GM23338 (cell line): Measurements from ENCODE around the gene TRAPPC10. TPM values are rescaled to one million over a fixed set of nuclear protein-coding genes. Genes with fewer than 3 reads are reported as not detected.

Experiments
- ATAC-seq: fragments of 200-7000 bp; cut with Tn5 transposase; 3 replicates; pipeline ENCODE4 v1.9.1; 2020
- DNase-seq: peaks from one replicate; pipeline ENCODE4 v3.0.0-alpha.2; 2015; ENCODE audit warnings: low spot score
- H2AFZ ChIP-seq: fragments of 200-600 bp; sonication (generic); 2 replicates; pipeline ENCODE4 v1.8.0; 2016; ENCODE audit warnings: antibody characterized with exemption, mild to moderate bottlenecking, moderate library complexity
- H3F3A ChIP-seq: fragments of 200-600 bp; sonication (generic); replicated peaks from 2 replicates; pipeline ENCODE4 v1.8.0; 2017; ENCODE audit warnings: antibody characterized with exemption, mixed run types, low read depth
- H3K27ac ChIP-seq: fragments of 200-600 bp; sonication (generic); 2 replicates; pipeline ENCODE4 v1.6.1; 2016; ENCODE audit warnings: low read depth
- H3K27me3 ChIP-seq: fragments of 200-600 bp; sonication (generic); 2 replicates; pipeline ENCODE4 v1.8.0; 2016; ENCODE audit warnings: mild to moderate bottlenecking, mixed run types, moderate library complexity; ENCODE audit not compliant: insufficient read depth
- H3K36me3 ChIP-seq: fragments of 200-600 bp; sonication (generic); 2 replicates; pipeline ENCODE4 v1.8.0; 2016; ENCODE audit warnings: mild to moderate bottlenecking; ENCODE audit not compliant: insufficient read depth
- H3K4me1 ChIP-seq: fragments of 200-600 bp; sonication (generic); 2 replicates; pipeline ENCODE4 v1.8.0; 2016; ENCODE audit warnings: mild to moderate bottlenecking, moderate library complexity; ENCODE audit not compliant: insufficient read depth
- H3K4me2 ChIP-seq: fragments of 200-600 bp; sonication (generic); 2 replicates; pipeline ENCODE4 v1.7.1; 2017; ENCODE audit warnings: mixed run types
- H3K4me3 ChIP-seq: fragments of 200-600 bp; sonication (generic); 2 replicates; pipeline ENCODE4 v1.6.1; 2016; ENCODE audit warnings: mixed run types
- H3K79me2 ChIP-seq: fragments of 200-600 bp; sonication (generic); replicated peaks from 2 replicates; pipeline ENCODE4 v1.8.0; 2017; ENCODE audit warnings: mild to moderate bottlenecking; ENCODE audit not compliant: insufficient read depth
- H3K9me2 ChIP-seq: fragments of 200-600 bp; sonication (generic); 2 replicates; pipeline ENCODE4 v1.8.0; 2017; ENCODE audit not compliant: insufficient read depth
- H4K20me1 ChIP-seq: fragments of 200-600 bp; sonication (generic); replicated peaks from 2 replicates; pipeline ENCODE4 v1.8.0; 2017; ENCODE audit warnings: mild to moderate bottlenecking; ENCODE audit not compliant: insufficient read depth
- H3K27ac Mint-ChIP-seq: 2 replicates; pipeline ENCODE4 v1.8.0; 2020; ENCODE audit warnings: inconsistent platforms, mild to moderate bottlenecking, moderate library complexity, mixed read lengths
- H3K27me3 Mint-ChIP-seq: 3 replicates; pipeline ENCODE4 v1.8.0; 2022; ENCODE audit warnings: low read depth, mild to moderate bottlenecking, moderate library complexity, mixed read lengths, inconsistent platforms; ENCODE audit not compliant: insufficient read depth, poor library complexity
- H3K36me3 Mint-ChIP-seq: 3 replicates; pipeline ENCODE4 v1.8.0; 2021; ENCODE audit warnings: low read depth, mild to moderate bottlenecking, inconsistent platforms, moderate library complexity, mixed read lengths
- H3K4me1 Mint-ChIP-seq: 3 replicates; pipeline ENCODE4 v1.8.0; 2020; ENCODE audit warnings: mild to moderate bottlenecking, inconsistent platforms, mixed read lengths
- H3K4me3 Mint-ChIP-seq: 3 replicates; pipeline ENCODE4 v1.8.0; 2021; ENCODE audit warnings: moderate library complexity, mild to moderate bottlenecking, inconsistent platforms, mixed read lengths
- H3K9me3 Mint-ChIP-seq: 3 replicates; pipeline ENCODE4 v1.8.0; 2020; ENCODE audit warnings: moderate library complexity, mild to moderate bottlenecking, inconsistent platforms, mixed read lengths
- CREB1 ChIP-seq: fragments of 250-450 bp; sonication (Bioruptor Pico); IDR thresholded peaks from 2 replicates; pipeline ENCODE4 v1.5.0; 2020; ENCODE audit warnings: low read depth, mild to moderate bottlenecking, moderate library complexity
- ETS1 ChIP-seq: IDR thresholded peaks from 2 replicates; pipeline ENCODE4 v1.6.1; 2016; ENCODE audit warnings: antibody characterized with exemption
- EZH2 ChIP-seq: fragments of 200-600 bp; sonication (generic); IDR thresholded peaks from one replicate; pipeline ENCODE4 v1.8.0; 2017; ENCODE audit warnings: antibody characterized with exemption, mild to moderate bottlenecking, low read depth; ENCODE audit not compliant: unreplicated experiment
- EZH2phosphoT487 ChIP-seq: fragments of 200-600 bp; sonication (generic); IDR thresholded peaks from one replicate; pipeline ENCODE4 v1.8.1; 2018; ENCODE audit warnings: antibody characterized with exemption; ENCODE audit not compliant: unreplicated experiment
- NANOG ChIP-seq: IDR thresholded peaks from 2 replicates; pipeline ENCODE4 v1.6.1; 2016; ENCODE audit warnings: antibody characterized with exemption, borderline replicate concordance
- STAT1 ChIP-seq: IDR thresholded peaks from one replicate; pipeline ENCODE4 v1.6.1; 2016; ENCODE audit warnings: antibody characterized with exemption; ENCODE audit not compliant: unreplicated experiment
- ZNF331 ChIP-seq: fragments of 250-450 bp; sonication (Bioruptor Pico); IDR thresholded peaks from 2 replicates; pipeline ENCODE4 v1.5.0; 2020; ENCODE audit warnings: low read depth, mild to moderate bottlenecking, moderate library complexity
- polyA plus RNA-seq: library from polyadenylated mRNA; unstranded; fragments of >200 nt; fragmentation: Nextera tagmentation; extraction: Ambion mirVana; gene quantifications from 2 replicates; pipeline ENCODE4 v1.2.1, GENCODE V29; 2016
- total RNA-seq: library from RNA; depleted of rRNA; stranded (reverse); fragments of >200 nt; shearing (Covaris generic); gene quantifications from 2 replicates; pipeline ENCODE4 v1.2.3, GENCODE V29; 2014
- TF ChIP-seq, protein P1 (sequence below): fragments of 250-450 bp; sonication (Bioruptor Pico); IDR thresholded peaks from 2 replicates; pipeline ENCODE4 v1.5.0; 2020; ENCODE audit warnings: mild to moderate bottlenecking, moderate library complexity
- TF ChIP-seq, protein P2 (sequence below): IDR thresholded peaks from one replicate; pipeline ENCODE4 v1.6.1; 2018; ENCODE audit warnings: antibody characterized with exemption; ENCODE audit not compliant: unreplicated experiment

Gene TRAPPC10
- total and polyA plus RNA-seq, 2 experiments from 2014 or later, result 14.0 to 27.1 TPM

DNA sequence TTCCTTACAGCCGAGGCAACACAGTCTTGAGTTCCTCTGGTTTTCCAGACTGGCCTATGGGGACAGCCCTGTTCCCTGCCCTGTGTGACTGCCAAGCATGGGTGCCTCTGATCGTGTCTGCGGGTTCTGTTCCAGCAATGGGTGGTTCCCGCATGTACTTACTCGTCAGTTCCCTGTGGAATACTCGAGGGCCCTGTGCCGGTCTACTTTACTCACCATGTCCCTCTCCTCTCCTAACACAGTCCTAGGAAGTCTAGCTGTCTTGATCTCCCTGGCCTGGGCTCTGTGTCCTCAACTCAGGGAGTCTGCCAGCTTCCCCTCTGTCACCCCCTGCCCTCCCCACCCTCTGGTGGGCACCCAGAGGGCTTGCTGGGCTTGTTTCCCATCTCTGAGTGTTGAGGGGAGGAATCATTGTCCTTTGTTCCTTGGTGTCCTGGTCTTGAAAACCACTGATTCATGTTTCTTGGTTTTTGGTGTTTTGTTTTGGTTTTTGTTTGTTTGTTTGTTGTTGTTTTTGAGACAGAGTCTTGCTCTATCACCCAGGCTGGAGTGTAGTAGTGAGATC lies 36.0 kb downstream of the TRAPPC10 start:
- no peak overlapping the region for H3K27ac Mint-ChIP-seq
- no peak overlapping the region for H3K4me3 ChIP-seq
- no peaks in the 10 kb centered on the region for H3K4me1 ChIP-seq
- peaks cover 78% of the 10 kb centered on the region for H3K79me2 ChIP-seq
- H3K27me3 Mint-ChIP-seq, result peaks cover 4% of the 10 kb centered on the region
- H3K27me3 ChIP-seq, result no peaks in the 10 kb centered on the region
- peaks cover 6% of the 10 kb centered on the region for H3K36me3 Mint-ChIP-seq
- 0 out of 2 replicates have a peak, but pooled peaks cover 2% of the 10 kb centered on the region for H3F3A ChIP-seq
- ATAC-seq (no peak), DNase-seq (no peak)
- peaks cover 34% of the 10 kb centered on the region for H4K20me1 ChIP-seq
- no peak overlapping the region for H3K4me3 Mint-ChIP-seq
- no peak for TF ChIP-seq EZH2phosphoT487
- TF ChIP-seq ZNF331 (CRISPR knock-in tag), result no peak
- no peak for TF ChIP-seq EZH2
- TF ChIP-seq, protein P1, sequence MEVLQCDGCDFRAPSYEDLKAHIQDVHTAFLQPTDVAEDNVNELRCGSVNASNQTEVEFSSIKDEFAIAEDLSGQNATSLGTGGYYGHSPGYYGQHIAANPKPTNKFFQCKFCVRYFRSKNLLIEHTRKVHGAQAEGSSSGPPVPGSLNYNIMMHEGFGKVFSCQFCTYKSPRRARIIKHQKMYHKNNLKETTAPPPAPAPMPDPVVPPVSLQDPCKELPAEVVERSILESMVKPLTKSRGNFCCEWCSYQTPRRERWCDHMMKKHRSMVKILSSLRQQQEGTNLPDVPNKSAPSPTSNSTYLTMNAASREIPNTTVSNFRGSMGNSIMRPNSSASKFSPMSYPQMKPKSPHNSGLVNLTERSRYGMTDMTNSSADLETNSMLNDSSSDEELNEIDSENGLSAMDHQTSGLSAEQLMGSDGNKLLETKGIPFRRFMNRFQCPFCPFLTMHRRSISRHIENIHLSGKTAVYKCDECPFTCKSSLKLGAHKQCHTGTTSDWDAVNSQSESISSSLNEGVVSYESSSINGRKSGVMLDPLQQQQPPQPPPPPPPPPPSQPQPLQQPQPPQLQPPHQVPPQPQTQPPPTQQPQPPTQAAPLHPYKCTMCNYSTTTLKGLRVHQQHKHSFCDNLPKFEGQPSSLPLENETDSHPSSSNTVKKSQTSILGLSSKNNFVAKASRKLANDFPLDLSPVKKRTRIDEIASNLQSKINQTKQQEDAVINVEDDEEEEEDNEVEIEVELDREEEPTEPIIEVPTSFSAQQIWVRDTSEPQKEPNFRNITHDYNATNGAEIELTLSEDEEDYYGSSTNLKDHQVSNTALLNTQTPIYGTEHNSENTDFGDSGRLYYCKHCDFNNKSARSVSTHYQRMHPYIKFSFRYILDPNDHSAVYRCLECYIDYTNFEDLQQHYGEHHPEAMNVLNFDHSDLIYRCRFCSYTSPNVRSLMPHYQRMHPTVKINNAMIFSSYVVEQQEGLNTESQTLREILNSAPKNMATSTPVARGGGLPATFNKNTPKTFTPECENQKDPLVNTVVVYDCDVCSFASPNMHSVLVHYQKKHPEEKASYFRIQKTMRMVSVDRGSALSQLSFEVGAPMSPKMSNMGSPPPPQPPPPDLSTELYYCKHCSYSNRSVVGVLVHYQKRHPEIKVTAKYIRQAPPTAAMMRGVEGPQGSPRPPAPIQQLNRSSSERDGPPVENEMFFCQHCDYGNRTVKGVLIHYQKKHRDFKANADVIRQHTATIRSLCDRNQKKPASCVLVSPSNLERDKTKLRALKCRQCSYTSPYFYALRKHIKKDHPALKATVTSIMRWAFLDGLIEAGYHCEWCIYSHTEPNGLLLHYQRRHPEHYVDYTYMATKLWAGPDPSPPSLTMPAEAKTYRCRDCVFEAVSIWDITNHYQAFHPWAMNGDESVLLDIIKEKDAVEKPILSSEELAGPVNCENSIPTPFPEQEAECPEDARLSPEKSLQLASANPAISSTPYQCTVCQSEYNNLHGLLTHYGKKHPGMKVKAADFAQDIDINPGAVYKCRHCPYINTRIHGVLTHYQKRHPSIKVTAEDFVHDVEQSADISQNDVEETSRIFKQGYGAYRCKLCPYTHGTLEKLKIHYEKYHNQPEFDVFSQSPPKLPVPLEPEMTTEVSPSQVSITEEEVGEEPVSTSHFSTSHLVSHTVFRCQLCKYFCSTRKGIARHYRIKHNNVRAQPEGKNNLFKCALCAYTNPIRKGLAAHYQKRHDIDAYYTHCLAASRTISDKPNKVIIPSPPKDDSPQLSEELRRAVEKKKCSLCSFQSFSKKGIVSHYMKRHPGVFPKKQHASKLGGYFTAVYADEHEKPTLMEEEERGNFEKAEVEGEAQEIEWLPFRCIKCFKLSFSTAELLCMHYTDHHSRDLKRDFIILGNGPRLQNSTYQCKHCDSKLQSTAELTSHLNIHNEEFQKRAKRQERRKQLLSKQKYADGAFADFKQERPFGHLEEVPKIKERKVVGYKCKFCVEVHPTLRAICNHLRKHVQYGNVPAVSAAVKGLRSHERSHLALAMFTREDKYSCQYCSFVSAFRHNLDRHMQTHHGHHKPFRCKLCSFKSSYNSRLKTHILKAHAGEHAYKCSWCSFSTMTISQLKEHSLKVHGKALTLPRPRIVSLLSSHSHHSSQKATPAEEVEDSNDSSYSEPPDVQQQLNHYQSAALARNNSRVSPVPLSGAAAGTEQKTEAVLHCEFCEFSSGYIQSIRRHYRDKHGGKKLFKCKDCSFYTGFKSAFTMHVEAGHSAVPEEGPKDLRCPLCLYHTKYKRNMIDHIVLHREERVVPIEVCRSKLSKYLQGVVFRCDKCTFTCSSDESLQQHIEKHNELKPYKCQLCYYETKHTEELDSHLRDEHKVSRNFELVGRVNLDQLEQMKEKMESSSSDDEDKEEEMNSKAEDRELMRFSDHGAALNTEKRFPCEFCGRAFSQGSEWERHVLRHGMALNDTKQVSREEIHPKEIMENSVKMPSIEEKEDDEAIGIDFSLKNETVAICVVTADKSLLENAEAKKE (CRISPR knock-in tag), result no peak
- no peak overlapping the region for H3K4me2 ChIP-seq
- no peaks in the 10 kb centered on the region for H3K4me1 Mint-ChIP-seq
- H3K36me3 ChIP-seq, result no peaks in the 10 kb centered on the region
- no peaks in the 10 kb centered on the region for H3K9me3 Mint-ChIP-seq
- no peak overlapping the region for H3K27ac ChIP-seq
- H3K9me2 ChIP-seq, result no peaks in the 10 kb centered on the region
- H2AFZ ChIP-seq, result no peak overlapping the region

- H4K20me1 ChIP-seq, result peaks cover 34% of the 10 kb centered on the region
- H3K79me2 ChIP-seq, result peaks cover 70% of the 10 kb centered on the region
- H3K36me3 Mint-ChIP-seq, result peaks cover 6% of the 10 kb centered on the region; the same call in 2 of the 3 replicates
- no peak overlapping the region for H2AFZ ChIP-seq
- no peaks in the 10 kb centered on the region for H3F3A ChIP-seq
- ATAC-seq (no peak), DNase-seq (no peak)
- H3K27ac ChIP-seq, result no peak overlapping the region
- H3K4me1 Mint-ChIP-seq, result no peaks in the 10 kb centered on the region
- H3K4me2 ChIP-seq, result no peak overlapping the region
- no peaks in the 10 kb centered on the region for H3K4me1 ChIP-seq
- H3K27ac Mint-ChIP-seq, result peak overlapping the region; percentile 71; the same call in 1 of the 2 replicates
- H3K27me3 ChIP-seq, result no peaks in the 10 kb centered on the region
- no peak overlapping the region for H3K4me3 ChIP-seq
- H3K9me3 Mint-ChIP-seq, result no peaks in the 10 kb centered on the region
- H3K4me3 Mint-ChIP-seq, result no peak overlapping the region
- H3K27me3 Mint-ChIP-seq, result peaks cover 4% of the 10 kb centered on the region
- no peaks in the 10 kb centered on the region for H3K36me3 ChIP-seq
- H3K9me2 ChIP-seq, result no peaks in the 10 kb centered on the region
- TF ChIP-seq CREB1 (no peak), STAT1 (no peak), EZH2phosphoT487 (no peak), ETS1 (no peak), NANOG (no peak)
- TF ChIP-seq, protein P2, sequence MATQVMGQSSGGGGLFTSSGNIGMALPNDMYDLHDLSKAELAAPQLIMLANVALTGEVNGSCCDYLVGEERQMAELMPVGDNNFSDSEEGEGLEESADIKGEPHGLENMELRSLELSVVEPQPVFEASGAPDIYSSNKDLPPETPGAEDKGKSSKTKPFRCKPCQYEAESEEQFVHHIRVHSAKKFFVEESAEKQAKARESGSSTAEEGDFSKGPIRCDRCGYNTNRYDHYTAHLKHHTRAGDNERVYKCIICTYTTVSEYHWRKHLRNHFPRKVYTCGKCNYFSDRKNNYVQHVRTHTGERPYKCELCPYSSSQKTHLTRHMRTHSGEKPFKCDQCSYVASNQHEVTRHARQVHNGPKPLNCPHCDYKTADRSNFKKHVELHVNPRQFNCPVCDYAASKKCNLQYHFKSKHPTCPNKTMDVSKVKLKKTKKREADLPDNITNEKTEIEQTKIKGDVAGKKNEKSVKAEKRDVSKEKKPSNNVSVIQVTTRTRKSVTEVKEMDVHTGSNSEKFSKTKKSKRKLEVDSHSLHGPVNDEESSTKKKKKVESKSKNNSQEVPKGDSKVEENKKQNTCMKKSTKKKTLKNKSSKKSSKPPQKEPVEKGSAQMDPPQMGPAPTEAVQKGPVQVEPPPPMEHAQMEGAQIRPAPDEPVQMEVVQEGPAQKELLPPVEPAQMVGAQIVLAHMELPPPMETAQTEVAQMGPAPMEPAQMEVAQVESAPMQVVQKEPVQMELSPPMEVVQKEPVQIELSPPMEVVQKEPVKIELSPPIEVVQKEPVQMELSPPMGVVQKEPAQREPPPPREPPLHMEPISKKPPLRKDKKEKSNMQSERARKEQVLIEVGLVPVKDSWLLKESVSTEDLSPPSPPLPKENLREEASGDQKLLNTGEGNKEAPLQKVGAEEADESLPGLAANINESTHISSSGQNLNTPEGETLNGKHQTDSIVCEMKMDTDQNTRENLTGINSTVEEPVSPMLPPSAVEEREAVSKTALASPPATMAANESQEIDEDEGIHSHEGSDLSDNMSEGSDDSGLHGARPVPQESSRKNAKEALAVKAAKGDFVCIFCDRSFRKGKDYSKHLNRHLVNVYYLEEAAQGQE, result no peak
These were observed 37.1 kb downstream of the TRAPPC10 start for GRCh38 chr21:44049182-44049581.
